Activated T-helper 2 cell treated with anti-CD3 and anti-CD28 coated beads, Interferon-gamma antibody, Interleukin-2, Interleukin-4, amounts not matched to agents 10 μg/mL and 5 μg/mL and 100 μg/mL, durations not matched to agents 14 hours and 24 hours and 36 hours (primary cell): ENCODE data around the gene CATSPERD. TPM values are rescaled to one million over a fixed set of nuclear protein-coding genes. Genes with fewer than 3 reads are reported as not detected.

Experiments used
- DNase-seq: peaks from one replicate; pipeline ENCODE4 v3.0.0; 2021; ENCODE audit warnings: low spot score
- H3K27ac Mint-ChIP-seq: one replicate; pipeline ENCODE4 v1.8.0; 2021; ENCODE audit warnings: mixed read lengths
- H3K27me3 Mint-ChIP-seq: one replicate; pipeline ENCODE4 v1.8.0; 2021; ENCODE audit warnings: low read depth, mixed read lengths
- H3K36me3 Mint-ChIP-seq: one replicate; pipeline ENCODE4 v1.8.0; 2021; ENCODE audit warnings: low read depth, mixed read lengths
- H3K4me1 Mint-ChIP-seq: one replicate; pipeline ENCODE4 v1.8.0; 2021; ENCODE audit warnings: low read depth, mixed read lengths
- H3K4me3 Mint-ChIP-seq: one replicate; pipeline ENCODE4 v1.8.0; 2021; ENCODE audit warnings: low read depth, mild to moderate bottlenecking, moderate library complexity, mixed read lengths
- H3K9me3 Mint-ChIP-seq: one replicate; pipeline ENCODE4 v1.8.0; 2021; ENCODE audit warnings: mixed read lengths
- intact Hi-C: fragments of 100-400 bp; cut with micrococcal nuclease; formaldehyde crosslinking; loops from one replicate; pipeline ENCODE4 v1.15.1; 2023
- total RNA-seq: library from RNA; stranded (reverse); gene quantifications from 2 replicates; pipeline ENCODE4 v1.2.3, GENCODE V29; 2022

CATSPERD gene
- total RNA-seq, 1 donor from 2014 or later, result not detected

- Mint-ChIP-seq H3K27ac (no peak overlapping the region), H3K9me3 (no peaks in the 10 kb centered on the region), H3K27me3 (no peaks in the 10 kb centered on the region), H3K4me1 (peaks cover 5% of the 10 kb centered on the region), H3K36me3 (peaks cover 24% of the 10 kb centered on the region), H3K4me3 (no peak overlapping the region)
- intact Hi-C loops, result loop anchor here (5.0 kb wide), 2 partner anchors 110 to 1000 kb away; partner anchors contain the start of genes FEM1A, NDUFA11 and VMAC
- no peak for DNase-seq
Measured at GRCh38 chr19:5792224-5792623, 71.8 kb downstream of the CATSPERD start.

GRCh38 chr19:5793188-5793587 is 72.8 kb downstream of the CATSPERD start:
- Mint-ChIP-seq H3K9me3 (no peaks in the 10 kb centered on the region), H3K4me3 (no peak overlapping the region), H3K36me3 (peaks cover 19% of the 10 kb centered on the region), H3K4me1 (peaks cover 5% of the 10 kb centered on the region), H3K27me3 (no peaks in the 10 kb centered on the region), H3K27ac (no peak overlapping the region)
- intact Hi-C loops, result loop anchor here (5.0 kb wide), 2 partner anchors 109 to 1001 kb away; partner anchors contain the start of genes FEM1A, NDUFA11 and VMAC
- DNase-seq, result no peak

- Mint-ChIP-seq H3K36me3 (peaks cover under 1% of the 10 kb centered on the region), H3K4me3 (no peak overlapping the region), H3K4me1 (peaks cover under 1% of the 10 kb centered on the region), H3K9me3 (no peaks in the 10 kb centered on the region), H3K27me3 (peaks cover 2% of the 10 kb centered on the region), H3K27ac (no peak overlapping the region)
- intact Hi-C loops, result no loop called here
- no peak for DNase-seq
Measured at GRCh38 chr19:5795382-5795919, 75.0 kb downstream of the CATSPERD start.

GRCh38 chr19:5798244-5798643 is 77.8 kb downstream of the CATSPERD start:
- intact Hi-C loops, result no loop called here
- Mint-ChIP-seq H3K4me1 (peaks cover 3% of the 10 kb centered on the region), H3K4me3 (no peak overlapping the region)

GRCh38 chr19:5799247-5800241 is 79.1 kb downstream of the CATSPERD start:
- DNase-seq, result no peak
- H3K36me3 Mint-ChIP-seq, result no peaks in the 10 kb centered on the region
- intact Hi-C loops, result loop anchor here (10.0 kb wide), 1 partner anchor 165 kb away; no protein-coding TSS in a partner anchor

More at GRCh38 chr19:5798244-5798643, 77.8 kb downstream of the CATSPERD start:
- no peak for DNase-seq
- no peaks in the 10 kb centered on the region for H3K9me3 Mint-ChIP-seq
- no peak overlapping the region for H3K27ac Mint-ChIP-seq
- H3K36me3 Mint-ChIP-seq, result no peaks in the 10 kb centered on the region
- peaks cover 6% of the 10 kb centered on the region for H3K27me3 Mint-ChIP-seq

GRCh38 chr19:5800361-5801270 is 80.2 kb downstream of the CATSPERD start:
- no peaks in the 10 kb centered on the region for H3K9me3 Mint-ChIP-seq
- H3K27me3 Mint-ChIP-seq, result peaks cover 10% of the 10 kb centered on the region
- H3K4me1 Mint-ChIP-seq, result peaks cover 14% of the 10 kb centered on the region
- intact Hi-C loops, result loop anchor here (10.0 kb wide), 1 partner anchor 164 kb away; no protein-coding TSS in a partner anchor
- H3K27ac Mint-ChIP-seq, result no peak overlapping the region
- H3K36me3 Mint-ChIP-seq, result no peaks in the 10 kb centered on the region
- H3K4me3 Mint-ChIP-seq, result no peak overlapping the region
- DNase-seq, result no peak

More at GRCh38 chr19:5799247-5800241, 79.1 kb downstream of the CATSPERD start:
- Mint-ChIP-seq H3K27me3 (peaks cover 10% of the 10 kb centered on the region), H3K27ac (no peak overlapping the region), H3K9me3 (no peaks in the 10 kb centered on the region), H3K4me3 (no peak overlapping the region), H3K4me1 (peaks cover 14% of the 10 kb centered on the region)

- Mint-ChIP-seq H3K36me3 (no peaks in the 10 kb centered on the region), H3K9me3 (no peaks in the 10 kb centered on the region), H3K4me3 (no peak overlapping the region), H3K4me1 (peaks cover 16% of the 10 kb centered on the region), H3K27me3 (peaks cover 20% of the 10 kb centered on the region), H3K27ac (no peak overlapping the region)
- no peak for DNase-seq
- intact Hi-C loops, result loop anchor here (10.0 kb wide), 1 partner anchor 163 kb away; no protein-coding TSS in a partner anchor
Measured at GRCh38 chr19:5801796-5802619, 81.6 kb downstream of the CATSPERD start.

- peaks cover 21% of the 10 kb centered on the region for H3K27me3 Mint-ChIP-seq
- intact Hi-C loops, result loop anchor here (10.0 kb wide), 1 partner anchor 161 kb away; no protein-coding TSS in a partner anchor
- no peaks in the 10 kb centered on the region for H3K36me3 Mint-ChIP-seq
Measured at GRCh38 chr19:5803441-5803751, 83.0 kb downstream of the CATSPERD start.

GRCh38 chr19:5803752-5804515 is 83.5 kb downstream of the CATSPERD start:
- H3K27me3 Mint-ChIP-seq, result peaks cover 21% of the 10 kb centered on the region
- H3K4me1 Mint-ChIP-seq, result peaks cover 16% of the 10 kb centered on the region
- peak overlapping the region; percentile 62 for H3K27ac Mint-ChIP-seq
- intact Hi-C loops, result loop anchor here (1.0 to 10.0 kb wide), 2 partner anchors 100 to 161 kb away; partner anchors contain the start of gene VMAC
- no peaks in the 10 kb centered on the region for H3K9me3 Mint-ChIP-seq
- no peaks in the 10 kb centered on the region for H3K36me3 Mint-ChIP-seq
- H3K4me3 Mint-ChIP-seq, result peak overlapping the region; percentile 73
- peak; percentile 93 for DNase-seq

More at GRCh38 chr19:5803441-5803751, 83.0 kb downstream of the CATSPERD start:
- no peak for DNase-seq
- Mint-ChIP-seq H3K9me3 (no peaks in the 10 kb centered on the region), H3K4me3 (peak overlapping the region; percentile 71), H3K27ac (no peak overlapping the region), H3K4me1 (peaks cover 16% of the 10 kb centered on the region)

GRCh38 chr19:5804516-5805461 is 84.4 kb downstream of the CATSPERD start, which contains the start of gene NRTN:
Gene NRTN (plus strand): TSS chr19:5805067. CDS start chr19:5824166, 19,099 bp downstream.
- no peaks in the 10 kb centered on the region for H3K36me3 Mint-ChIP-seq
- H3K4me1 Mint-ChIP-seq, result peaks cover 16% of the 10 kb centered on the region
- H3K9me3 Mint-ChIP-seq, result no peaks in the 10 kb centered on the region
- peak within 1 kb of the TSS; percentile 62 for H3K27ac Mint-ChIP-seq
- intact Hi-C loops, result loop anchor here (1.0 to 10.0 kb wide), 2 partner anchors 100 to 160 kb away; partner anchors contain the start of gene VMAC
- DNase-seq, result no peak
- H3K4me3 Mint-ChIP-seq, result peak within 1 kb of the TSS; percentile 73
- H3K27me3 Mint-ChIP-seq, result peaks cover 18% of the 10 kb centered on the region
